GM20431 (cell line): Measurements from ENCODE around the gene MLLT6.

Experiments used
- in situ Hi-C: fragments of 300-500 bp; cut with MseI, MboI; formaldehyde crosslinking; loops from one replicate; pipeline ENCODE4 v1.15.0; 2020; ENCODE audit warnings: low sequenced_read_pairs; ENCODE audit not compliant: unreplicated experiment

Gene MLLT6

DNA sequence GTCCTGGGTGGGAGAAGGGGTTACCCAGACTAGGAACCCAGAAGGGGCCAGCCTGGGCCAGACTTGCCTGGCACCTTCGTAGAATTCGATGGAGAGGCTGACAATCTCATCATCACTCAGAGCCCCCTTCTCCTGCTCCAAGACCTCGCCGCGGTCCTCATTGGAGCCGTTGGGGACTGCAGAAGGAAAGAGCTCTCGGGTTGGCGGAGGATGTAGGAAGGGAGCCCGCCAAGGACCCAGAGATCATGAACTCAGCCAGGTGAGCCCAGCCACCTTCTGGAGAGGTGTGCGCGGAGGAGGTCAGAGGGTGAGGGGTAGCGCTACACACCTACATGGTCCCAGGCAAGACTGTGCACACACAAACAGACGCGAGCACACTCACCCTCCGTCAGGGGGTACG is 33.6 kb downstream of the MLLT6 start:
- in situ Hi-C loops = loop anchor here (10.0 kb wide), 1 partner anchor 54 kb away; no protein-coding TSS in a partner anchor

DNA sequence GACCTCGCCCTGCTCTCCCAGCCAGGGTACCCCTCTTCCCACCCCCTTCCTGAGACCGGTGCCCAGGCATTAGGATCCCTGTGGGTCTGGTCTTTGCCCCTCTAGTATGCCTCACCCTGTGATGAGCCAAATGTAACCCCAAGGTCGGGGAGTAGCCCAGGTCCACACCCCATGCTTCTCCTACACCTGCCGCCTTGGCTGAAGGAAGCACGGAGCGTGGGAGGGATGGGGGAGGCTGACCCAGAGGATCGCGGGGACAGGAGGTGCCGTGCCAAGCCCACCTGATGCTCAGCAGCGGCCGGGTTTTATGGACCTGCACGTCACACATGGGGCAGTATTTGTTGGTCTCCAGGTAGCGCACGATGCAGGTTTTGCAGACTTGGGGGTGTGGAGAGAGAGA is 34.2 kb downstream of the MLLT6 start:
- in situ Hi-C loops = loop anchor here (10.0 kb wide), 1 partner anchor 55 kb away; no protein-coding TSS in a partner anchor

DNA sequence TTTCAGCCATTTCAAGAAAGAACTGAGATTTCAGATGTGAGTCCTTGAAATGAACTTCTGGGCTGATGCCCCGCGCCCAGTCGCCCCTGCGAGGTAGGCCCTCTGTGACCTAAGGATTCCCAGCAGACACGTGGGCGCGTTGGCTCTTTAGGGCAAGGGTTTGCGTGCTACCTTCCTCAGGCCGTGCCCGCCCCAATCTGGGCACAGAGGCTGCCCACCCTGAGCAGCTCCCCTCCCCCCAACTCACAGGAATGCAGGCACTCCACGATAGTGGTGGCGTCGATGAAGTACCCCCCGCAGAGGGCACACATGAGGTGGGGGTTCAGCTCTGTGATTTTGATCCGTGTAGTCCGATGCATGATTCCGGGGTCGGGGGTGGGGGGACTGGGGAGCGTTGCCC is 35.0 kb downstream of the MLLT6 start:
- in situ Hi-C loops = no loop called here

DNA sequence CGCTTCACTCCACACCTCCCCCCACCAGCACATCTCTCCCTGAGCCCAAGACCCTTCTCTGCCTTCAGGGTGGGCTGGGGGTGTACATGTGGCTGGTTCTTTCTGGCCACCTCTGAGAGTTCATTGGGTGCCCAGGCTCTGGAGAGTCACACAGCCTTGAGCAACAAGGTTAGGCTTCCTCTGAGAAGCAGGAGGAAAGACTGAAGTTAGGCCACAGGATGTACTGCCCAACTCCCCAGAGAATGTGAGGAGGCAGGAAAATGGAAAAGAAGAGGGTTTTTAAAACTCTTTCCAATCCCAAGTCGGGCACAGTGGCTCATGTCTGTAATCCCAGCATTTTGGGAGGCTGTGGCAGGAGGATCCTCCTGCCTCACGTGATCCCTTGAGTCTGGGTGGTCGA is 35.7 kb downstream of the MLLT6 start:
- in situ Hi-C loops = no loop called here

DNA sequence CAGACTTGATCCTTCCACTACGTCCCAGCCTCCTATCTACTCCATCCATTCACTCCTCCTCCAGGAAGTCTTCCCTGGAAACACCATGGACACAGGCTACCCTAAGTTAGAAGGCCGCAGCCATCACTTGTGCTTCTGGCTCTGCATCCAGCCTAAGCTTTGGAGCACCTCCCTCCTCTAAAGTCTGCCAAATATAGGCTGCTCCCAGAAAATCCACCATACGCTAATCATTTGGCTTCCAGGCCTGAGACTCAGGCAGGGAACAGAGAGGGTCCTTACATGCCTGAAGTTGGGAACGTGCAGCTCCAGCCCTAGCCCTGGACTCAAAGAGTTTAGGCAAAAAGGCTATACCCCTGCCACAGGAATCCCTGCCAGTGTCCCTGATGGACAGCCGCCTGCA is 36.4 kb downstream of the MLLT6 start:
- in situ Hi-C loops = no loop called here

DNA sequence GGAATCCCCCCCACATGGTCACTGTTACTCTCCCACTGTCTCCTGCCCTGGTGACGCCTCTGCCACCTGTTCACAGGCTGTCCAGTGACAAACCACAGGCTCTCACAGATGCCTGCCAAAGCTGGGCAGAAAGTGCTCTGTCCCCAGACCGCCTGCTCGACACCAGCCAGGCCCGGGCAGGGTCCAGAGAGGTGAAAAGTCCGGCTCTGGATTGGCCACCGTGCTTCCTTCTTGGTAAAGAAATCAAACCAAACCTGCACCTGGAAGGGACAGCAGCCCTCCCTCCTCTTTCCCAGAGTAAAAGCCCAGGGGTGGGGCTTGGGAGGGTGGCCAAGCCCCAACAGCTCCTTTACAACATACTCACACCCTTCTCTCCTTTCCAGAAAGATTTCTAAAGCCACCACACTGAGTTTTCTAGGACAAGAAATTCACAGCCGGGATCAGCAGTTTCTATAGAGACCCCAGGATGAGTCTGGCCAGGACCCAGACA is 36.9 kb downstream of the MLLT6 start:
- in situ Hi-C loops = no loop called here

DNA sequence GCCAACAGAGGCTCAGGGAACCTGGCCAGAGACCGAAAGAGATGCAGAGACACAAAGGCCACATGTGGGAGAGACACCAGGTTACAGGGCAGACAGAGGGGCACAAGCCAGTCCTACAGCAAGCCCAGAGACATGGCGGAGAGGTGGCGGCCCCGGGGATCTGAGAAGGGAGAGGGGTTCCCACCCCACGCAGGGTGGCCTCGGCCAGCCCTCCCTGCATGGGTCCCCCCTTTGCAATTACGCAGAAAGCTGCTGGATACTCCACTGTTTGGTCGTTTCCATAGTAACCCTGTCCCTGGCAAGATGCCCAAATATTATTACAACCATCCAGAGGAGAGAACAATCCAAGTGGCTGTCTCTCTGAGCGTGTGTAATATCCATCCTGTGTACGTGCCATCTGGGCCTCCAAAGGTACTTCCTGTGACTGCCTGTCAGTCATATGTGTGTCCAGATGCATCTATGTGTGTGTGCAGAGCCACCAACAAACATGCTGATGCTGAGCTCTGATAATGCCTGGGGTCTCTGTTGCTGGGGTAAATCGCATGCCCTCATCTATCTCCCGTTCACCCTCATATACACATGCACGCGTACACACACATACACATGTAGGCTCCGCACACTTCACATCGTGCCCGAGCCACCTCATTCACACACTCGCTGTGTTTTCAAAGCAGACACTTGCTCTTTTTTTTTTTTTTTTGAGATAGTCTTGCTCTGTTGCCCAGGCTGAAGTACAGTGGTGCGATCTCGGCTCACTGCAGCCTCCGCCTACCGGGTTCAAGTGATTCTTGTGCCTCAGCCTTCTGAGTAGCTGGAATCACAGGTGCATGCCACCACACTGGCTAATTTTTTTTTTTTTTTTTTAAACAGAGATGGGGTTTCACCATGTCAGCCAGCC is 37.6 kb downstream of the MLLT6 start:
- in situ Hi-C loops = no loop called here

- in situ Hi-C loops = no loop called here
Observed at GRCh38 chr17:38743556-38744171, 38.6 kb downstream of the MLLT6 start.

DNA sequence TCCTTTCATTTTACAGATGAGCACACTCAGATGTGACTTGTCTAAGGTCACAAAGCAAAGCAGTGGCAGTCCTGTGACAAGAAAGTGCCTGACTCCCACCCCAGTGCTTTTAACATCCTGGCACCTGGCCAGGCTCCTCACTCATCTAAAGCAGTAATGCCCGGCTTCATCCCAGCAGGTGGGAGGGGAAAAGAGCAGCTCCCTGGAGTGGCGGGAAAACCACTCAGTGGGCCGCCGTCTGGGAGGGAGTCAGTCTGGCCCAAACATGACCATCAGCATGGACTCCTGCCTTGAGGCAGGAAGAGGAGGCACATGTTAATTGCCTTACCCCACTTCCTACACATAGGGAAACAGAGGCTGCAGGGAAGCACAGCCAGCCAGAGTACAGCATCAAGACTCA is 40.5 kb downstream of the MLLT6 start:
- in situ Hi-C loops = no loop called here

DNA sequence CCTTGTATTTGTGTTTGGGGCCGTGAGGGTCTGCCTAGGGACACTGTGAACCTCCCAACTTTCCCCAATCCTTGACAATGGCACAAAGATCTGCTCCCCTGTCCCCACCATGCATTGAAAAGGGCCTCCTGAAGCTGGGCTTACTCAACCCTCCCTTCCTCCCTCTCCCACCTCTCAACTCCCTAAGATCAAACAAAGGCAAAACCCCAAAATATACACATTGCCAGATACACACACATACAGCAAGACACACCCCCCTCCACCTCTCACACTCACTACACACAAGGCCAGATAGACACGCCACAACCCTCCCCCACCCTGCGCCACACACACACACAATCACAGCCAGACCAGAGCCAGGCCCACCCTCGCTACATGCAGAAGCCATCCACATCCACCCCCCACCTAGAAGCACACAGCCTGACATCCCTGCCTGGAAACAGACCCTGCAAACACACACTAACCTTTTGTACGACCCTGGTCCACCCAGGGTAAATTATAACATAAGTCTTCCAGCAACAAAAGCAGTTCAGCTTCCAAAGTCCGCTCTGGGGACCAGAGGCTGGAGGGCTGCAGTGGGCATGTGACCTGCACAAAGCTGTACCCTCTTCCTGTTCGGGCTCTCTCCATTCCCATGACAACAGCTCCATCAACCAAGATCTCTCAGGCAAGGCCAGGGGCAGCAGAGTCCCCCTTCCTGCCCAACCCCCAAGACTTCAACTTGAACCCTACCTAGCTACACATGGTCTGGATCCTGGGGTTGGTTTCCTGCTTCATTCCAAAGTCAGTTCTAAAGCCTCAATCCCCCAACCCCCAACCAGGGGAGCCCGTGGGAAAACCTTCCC is 41.2 kb downstream of the MLLT6 start:
- in situ Hi-C loops = no loop called here

DNA sequence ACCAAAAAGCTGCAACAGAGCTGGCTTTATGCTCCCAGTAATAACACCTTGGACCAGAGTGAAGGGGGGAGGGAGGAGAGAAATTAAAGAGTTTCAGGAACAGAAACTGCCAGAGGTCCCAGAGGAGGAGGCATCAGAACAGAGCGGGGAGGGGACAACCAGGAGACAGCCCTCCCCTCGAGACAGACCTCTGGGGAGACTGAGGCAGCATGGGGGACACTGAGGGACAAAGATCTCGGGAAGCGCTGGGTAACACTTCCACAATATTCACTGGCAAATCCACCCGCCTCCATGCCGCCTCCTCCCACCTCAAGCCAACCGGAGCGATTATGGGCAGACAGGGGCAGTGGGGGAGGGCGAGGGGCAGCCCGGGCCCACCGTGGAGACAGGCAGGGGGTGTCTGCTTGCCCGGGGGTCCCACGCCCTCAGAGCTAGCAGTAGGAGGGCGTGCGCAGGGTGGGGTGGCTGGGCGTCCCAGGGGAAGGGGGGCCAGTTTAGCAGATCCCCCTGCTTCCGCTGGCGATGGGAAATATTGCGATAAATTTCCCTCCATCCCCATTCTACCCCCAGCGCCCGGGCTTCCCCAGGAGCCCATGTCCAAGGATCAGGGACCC is 41.9 kb downstream of the MLLT6 start:
- in situ Hi-C loops = no loop called here

GRCh38 chr17:38747463-38748148 is 42.5 kb downstream of the MLLT6 start:
- in situ Hi-C loops = no loop called here

GRCh38 chr17:38748149-38748891 is 43.2 kb downstream of the MLLT6 start, which contains the start of gene PCGF2:
Gene PCGF2, minus strand, starts transcription at chr17:38748336. Its CDS starts 7,934 bp downstream, at chr17:38740402.
- in situ Hi-C loops = no loop called here

- in situ Hi-C loops = no loop called here
Observed at GRCh38 chr17:38748892-38749222, 43.8 kb downstream of the MLLT6 start.

GRCh38 chr17:38749223-38750043 is 44.4 kb downstream of the MLLT6 start:
- in situ Hi-C loops = no loop called here

DNA sequence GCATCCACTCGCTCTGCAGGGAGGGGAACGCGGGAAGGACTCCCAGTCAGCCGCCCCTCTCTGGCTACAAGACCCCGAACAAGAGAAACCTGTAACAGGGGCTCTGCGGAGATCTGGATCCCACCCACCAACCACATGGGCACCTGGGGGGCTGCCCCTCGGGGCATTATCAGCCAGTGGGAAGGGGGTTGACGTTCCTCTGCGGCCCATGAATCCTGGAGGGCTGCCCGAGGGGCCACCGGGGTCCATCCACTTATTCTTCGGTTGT is 44.9 kb downstream of the MLLT6 start:
- in situ Hi-C loops = no loop called here

GRCh38 chr17:38750312-38751121 is 45.4 kb downstream of the MLLT6 start:
- in situ Hi-C loops = no loop called here
